KMS-11 (cell line): ENCODE measurements around the gene LPP.

Source experiments
- H2AFZ ChIP-seq: fragments of 200-600 bp; sonication (generic); 2 replicates; pipeline ENCODE4 v1.6.1; 2016; ENCODE audit warnings: antibody characterized with exemption, mixed run types, low read depth
- H3K27ac ChIP-seq: fragments of 200-600 bp; sonication (generic); 2 replicates; pipeline ENCODE4 v1.6.1; 2016; ENCODE audit warnings: mild to moderate bottlenecking, mixed run types
- H3K27me3 ChIP-seq: fragments of 200-600 bp; sonication (generic); 2 replicates; pipeline ENCODE4 v1.6.1; 2017; ENCODE audit warnings: mild to moderate bottlenecking, low read depth, mixed run types, moderate library complexity; ENCODE audit not compliant: insufficient read depth
- H3K36me3 ChIP-seq: fragments of 200-600 bp; sonication (generic); 2 replicates; pipeline ENCODE4 v1.6.1; 2017; ENCODE audit warnings: mild to moderate bottlenecking, mixed run types; ENCODE audit not compliant: insufficient read depth
- H3K4me1 ChIP-seq: fragments of 200-600 bp; sonication (generic); 2 replicates; pipeline ENCODE4 v1.6.1; 2016; ENCODE audit warnings: mild to moderate bottlenecking, low read depth, mixed run types; ENCODE audit not compliant: poor library complexity, severe bottlenecking
- H3K4me2 ChIP-seq: fragments of 200-600 bp; sonication (generic); 2 replicates; pipeline ENCODE4 v1.7.0; 2016; ENCODE audit warnings: mild to moderate bottlenecking, mixed run types
- H3K4me3 ChIP-seq: fragments of 200-600 bp; sonication (generic); IDR thresholded peaks from 2 replicates; pipeline ENCODE4 v1.6.1; 2017; ENCODE audit warnings: low read depth, low read length, mixed read lengths; ENCODE audit not compliant: insufficient read depth
- H3K79me2 ChIP-seq: fragments of 200-600 bp; sonication (generic); 2 replicates; pipeline ENCODE4 v1.6.1; 2016; ENCODE audit warnings: low read depth, mixed run types; ENCODE audit not compliant: insufficient read depth
- H3K9ac ChIP-seq: fragments of 200-600 bp; sonication (generic); 2 replicates; pipeline ENCODE4 v1.6.1; 2016; ENCODE audit warnings: mild to moderate bottlenecking, mixed run types
- H4K20me1 ChIP-seq: fragments of 200-600 bp; sonication (generic); 2 replicates; pipeline ENCODE4 v1.6.1; 2016; ENCODE audit warnings: mild to moderate bottlenecking, mixed run types; ENCODE audit not compliant: insufficient read depth
- TF ChIP-seq, protein P1 (sequence below): fragments of 200-600 bp; sonication (generic); conservative IDR thresholded peaks from 2 replicates; pipeline ENCODE4 v1.6.1; 2017; ENCODE audit warnings: low read depth, mild to moderate bottlenecking, antibody characterized with exemption, low read length, moderate library complexity, mixed read lengths

Gene LPP

GRCh38 chr3:188839187-188839695, 685.3 kb downstream of the LPP start:
- Histone ChIP-seq H3K4me1 (no peaks in the 10 kb centered on the region), H2AFZ (no peak overlapping the region), H4K20me1 (no peaks in the 10 kb centered on the region), H3K4me2 (no peak overlapping the region), H3K36me3 (no peaks in the 10 kb centered on the region), H3K4me3 (no peak overlapping the region), H3K27ac (no peak overlapping the region), H3K9ac (no peak overlapping the region), H3K27me3 (no peaks in the 10 kb centered on the region), H3K79me2 (no peaks in the 10 kb centered on the region)
- TF ChIP-seq, protein P1, sequence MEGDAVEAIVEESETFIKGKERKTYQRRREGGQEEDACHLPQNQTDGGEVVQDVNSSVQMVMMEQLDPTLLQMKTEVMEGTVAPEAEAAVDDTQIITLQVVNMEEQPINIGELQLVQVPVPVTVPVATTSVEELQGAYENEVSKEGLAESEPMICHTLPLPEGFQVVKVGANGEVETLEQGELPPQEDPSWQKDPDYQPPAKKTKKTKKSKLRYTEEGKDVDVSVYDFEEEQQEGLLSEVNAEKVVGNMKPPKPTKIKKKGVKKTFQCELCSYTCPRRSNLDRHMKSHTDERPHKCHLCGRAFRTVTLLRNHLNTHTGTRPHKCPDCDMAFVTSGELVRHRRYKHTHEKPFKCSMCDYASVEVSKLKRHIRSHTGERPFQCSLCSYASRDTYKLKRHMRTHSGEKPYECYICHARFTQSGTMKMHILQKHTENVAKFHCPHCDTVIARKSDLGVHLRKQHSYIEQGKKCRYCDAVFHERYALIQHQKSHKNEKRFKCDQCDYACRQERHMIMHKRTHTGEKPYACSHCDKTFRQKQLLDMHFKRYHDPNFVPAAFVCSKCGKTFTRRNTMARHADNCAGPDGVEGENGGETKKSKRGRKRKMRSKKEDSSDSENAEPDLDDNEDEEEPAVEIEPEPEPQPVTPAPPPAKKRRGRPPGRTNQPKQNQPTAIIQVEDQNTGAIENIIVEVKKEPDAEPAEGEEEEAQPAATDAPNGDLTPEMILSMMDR = no peak

DNA sequence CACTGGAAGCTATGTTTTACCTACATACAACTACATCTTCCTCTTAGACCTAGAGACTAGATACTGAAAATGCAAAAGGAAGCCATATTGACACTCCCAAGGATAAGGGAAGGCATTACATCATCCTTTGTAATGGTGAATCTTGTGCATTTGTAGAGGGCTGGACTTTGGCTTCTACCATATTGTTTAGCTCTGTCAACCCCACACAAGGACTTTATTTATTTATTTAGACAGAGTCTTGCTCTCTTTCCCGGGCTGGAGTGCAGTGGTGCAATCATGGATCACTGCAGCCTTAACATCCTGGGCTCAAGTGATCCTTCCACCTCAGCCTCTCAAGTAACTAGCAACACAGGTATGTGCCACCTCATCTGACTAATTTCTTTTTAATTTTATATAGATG, 686.3 kb downstream of the LPP start:
- Histone ChIP-seq H3K27ac (no peak overlapping the region), H3K27me3 (no peaks in the 10 kb centered on the region), H3K4me2 (no peak overlapping the region), H3K4me3 (no peak overlapping the region), H3K9ac (no peak overlapping the region), H3K4me1 (no peaks in the 10 kb centered on the region), H4K20me1 (no peaks in the 10 kb centered on the region), H3K79me2 (no peaks in the 10 kb centered on the region), H3K36me3 (no peaks in the 10 kb centered on the region), H2AFZ (no peak overlapping the region)
- TF ChIP-seq, protein P1 = no peak

- Histone ChIP-seq H3K79me2 (no peaks in the 10 kb centered on the region), H3K4me1 (no peaks in the 10 kb centered on the region), H3K36me3 (no peaks in the 10 kb centered on the region), H3K27me3 (no peaks in the 10 kb centered on the region), H3K4me2 (no peak overlapping the region), H2AFZ (no peak overlapping the region), H3K9ac (no peak overlapping the region), H4K20me1 (no peaks in the 10 kb centered on the region), H3K4me3 (no peak overlapping the region), H3K27ac (no peak overlapping the region)
- TF ChIP-seq, protein P1 = no peak
These were observed 687.9 kb downstream of the LPP start for GRCh38 chr3:188841906-188842305.

DNA sequence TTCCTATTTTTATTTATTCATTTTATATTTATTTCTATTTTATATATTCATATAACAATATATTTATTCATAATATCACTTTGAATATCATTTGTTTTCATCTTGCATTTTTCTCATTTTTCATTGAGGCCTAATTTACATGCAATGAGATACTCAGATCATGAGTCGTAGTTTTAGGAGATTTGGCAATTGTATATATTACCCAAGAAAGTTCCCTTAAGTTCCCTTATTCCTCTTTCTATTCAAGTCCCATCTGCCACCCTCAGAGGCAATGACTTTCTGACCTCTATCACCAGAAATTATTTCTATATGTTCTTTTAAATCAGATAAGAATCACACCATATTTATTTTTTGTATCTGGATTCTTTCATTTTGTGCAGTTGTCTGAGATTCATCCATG, 688.7 kb downstream of the LPP start:
- H3K27ac ChIP-seq = no peak overlapping the region
- no peaks in the 10 kb centered on the region for H4K20me1 ChIP-seq
- H3K36me3 ChIP-seq = no peaks in the 10 kb centered on the region
- no peak overlapping the region for H3K4me2 ChIP-seq
- no peak overlapping the region for H3K4me3 ChIP-seq
- H3K9ac ChIP-seq = no peak overlapping the region
- no peak overlapping the region for H2AFZ ChIP-seq
- no peaks in the 10 kb centered on the region for H3K79me2 ChIP-seq
- no peaks in the 10 kb centered on the region for H3K27me3 ChIP-seq
- TF ChIP-seq, protein P1 = no peak
- H3K4me1 ChIP-seq = no peaks in the 10 kb centered on the region
